Stimulated activated CD8-positive, alpha-beta memory T cell treated with anti-CD3 and anti-CD28 coated beads, Interleukin-7, amount 100 ng/mL, for 48 hours (primary cell): ENCODE data around the gene C5.
"Not testable (repeated sequence)": the region's sequence is repeated elsewhere in the genome, so short reads cannot be mapped to it uniquely, and the experiment has no call there.

Experiments
- DNase-seq, 2 donors: peaks; one replicate each; pipeline ENCODE4 v3.0.0-alpha.2; 2020; ENCODE audit warnings: low read depth in 1 of 2; ENCODE audit errors: extremely low read depth in 1 of 2

Gene C5

GRCh38 chr9:121053544-121053943 is 3.5 kb upstream of the C5 start:
- DNase-seq: no peak

- DNase-seq: no peak
Observed at GRCh38 chr9:121048618-121049017, 1.5 kb downstream of the C5 start.

- DNase-seq: no peak
Observed at GRCh38 chr9:121048175-121048574, 1.9 kb downstream of the C5 start.

GRCh38 chr9:121038804-121039203 is 11.3 kb downstream of the C5 start:
- no peak for DNase-seq

GRCh38 chr9:121038362-121038761 is 11.7 kb downstream of the C5 start:
- DNase-seq: no peak

DNA sequence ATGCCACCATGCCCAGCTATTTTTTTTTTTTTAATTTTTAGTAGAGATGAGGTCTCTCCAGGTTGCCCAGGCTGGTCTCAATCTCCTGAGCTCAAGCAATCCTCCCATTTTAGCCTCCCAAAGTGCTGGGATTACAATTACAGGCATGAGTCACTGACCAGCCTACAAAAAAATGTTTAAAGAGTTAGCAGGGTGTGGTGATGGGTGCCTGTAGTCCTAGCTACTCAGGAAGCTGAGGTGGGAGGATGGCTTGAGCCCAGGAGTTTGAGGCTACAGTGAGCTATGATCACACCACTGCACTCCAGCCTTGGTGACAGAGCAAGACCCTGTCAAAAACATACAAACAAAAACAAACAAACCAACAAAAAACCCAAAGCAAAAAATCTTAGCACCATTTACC is 14.4 kb downstream of the C5 start:
- not testable (repeated sequence) for DNase-seq

DNA sequence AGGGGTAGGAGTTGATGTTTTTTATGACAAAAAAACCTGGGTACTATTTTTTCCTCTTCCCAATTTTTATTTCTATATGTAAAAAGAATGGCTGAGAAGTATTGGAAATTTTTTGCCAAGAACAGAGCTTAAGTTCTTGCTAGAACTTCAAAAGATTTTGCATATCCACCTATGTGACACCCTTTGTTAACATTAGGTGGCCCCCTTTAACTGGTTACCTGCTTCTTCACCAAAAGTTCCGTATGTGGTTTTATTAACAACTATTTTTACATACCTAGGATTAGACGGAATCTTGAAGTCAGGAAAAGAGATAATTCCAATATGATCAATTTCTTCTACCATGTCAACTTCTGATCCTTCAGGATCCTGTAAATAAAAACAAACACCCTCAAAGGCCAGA is 15.5 kb downstream of the C5 start:
- no peak for DNase-seq

DNA sequence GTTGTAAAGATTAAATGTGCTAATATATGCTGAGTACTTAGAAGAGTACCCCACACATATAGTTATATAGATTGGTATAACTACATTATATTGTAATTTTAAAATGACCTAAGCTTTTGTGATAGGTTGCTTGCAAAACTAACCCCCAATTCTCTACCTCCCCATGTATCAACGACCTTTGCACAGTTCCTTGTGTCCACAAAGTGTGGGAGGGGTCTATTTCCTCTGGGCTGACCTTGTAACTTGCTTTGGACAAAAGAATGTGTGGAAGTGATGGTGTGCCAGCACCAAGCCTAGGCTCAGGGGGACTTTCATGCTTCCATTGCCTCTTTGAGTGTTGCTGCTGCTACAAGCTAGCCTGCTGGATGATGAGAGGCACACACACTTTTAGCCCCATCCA is 20.6 kb downstream of the C5 start:
- no peak for DNase-seq

GRCh38 chr9:121028285-121028684 is 21.8 kb downstream of the C5 start:
- not testable (repeated sequence) for DNase-seq

- no peak for DNase-seq
Observed at GRCh38 chr9:121026768-121027167, 23.3 kb downstream of the C5 start.

DNA sequence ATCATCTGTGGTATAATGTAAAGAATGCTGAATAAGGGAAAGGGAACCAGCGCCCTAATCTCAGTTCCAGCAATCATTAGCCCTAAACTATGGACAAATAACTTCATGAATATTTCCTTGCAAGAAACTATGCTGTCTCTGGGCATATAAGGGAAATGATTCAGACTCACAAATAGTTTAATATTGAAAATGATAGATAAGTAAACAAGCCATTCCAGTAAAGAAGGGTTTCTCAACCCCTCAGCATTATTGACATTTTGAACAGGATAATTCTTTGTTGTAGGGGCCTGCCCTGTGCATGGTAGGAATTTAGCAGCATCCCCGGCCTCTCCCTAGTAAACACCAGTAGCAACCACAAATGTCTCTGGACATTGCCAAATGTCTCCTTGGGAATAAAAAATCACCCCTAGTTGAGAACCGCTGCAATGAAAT is 23.8 kb downstream of the C5 start:
- DNase-seq: no peak

GRCh38 chr9:121024237-121024636 is 25.8 kb downstream of the C5 start:
- DNase-seq: no peak

DNA sequence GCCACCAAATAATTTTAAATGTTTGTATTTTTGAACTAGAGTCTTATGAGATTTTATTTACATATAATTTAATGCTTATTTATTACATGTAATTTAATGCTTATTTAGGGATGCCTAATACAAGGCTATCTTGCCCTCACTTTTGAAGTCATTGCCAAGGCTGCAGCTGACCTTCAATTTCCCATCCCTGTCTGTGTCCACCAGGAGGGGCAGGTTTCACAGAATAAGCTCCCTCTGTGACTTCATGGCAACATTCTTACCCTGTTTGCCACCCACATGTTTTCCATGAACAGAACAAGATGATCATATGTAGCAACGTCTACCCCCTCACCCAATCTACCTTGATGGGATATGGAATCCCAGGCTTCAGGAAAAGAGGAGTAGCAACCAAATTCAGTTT is 27.0 kb downstream of the C5 start:
- no peak for DNase-seq

GRCh38 chr9:121021301-121021700 is 28.8 kb downstream of the C5 start:
- no peak for DNase-seq

DNA sequence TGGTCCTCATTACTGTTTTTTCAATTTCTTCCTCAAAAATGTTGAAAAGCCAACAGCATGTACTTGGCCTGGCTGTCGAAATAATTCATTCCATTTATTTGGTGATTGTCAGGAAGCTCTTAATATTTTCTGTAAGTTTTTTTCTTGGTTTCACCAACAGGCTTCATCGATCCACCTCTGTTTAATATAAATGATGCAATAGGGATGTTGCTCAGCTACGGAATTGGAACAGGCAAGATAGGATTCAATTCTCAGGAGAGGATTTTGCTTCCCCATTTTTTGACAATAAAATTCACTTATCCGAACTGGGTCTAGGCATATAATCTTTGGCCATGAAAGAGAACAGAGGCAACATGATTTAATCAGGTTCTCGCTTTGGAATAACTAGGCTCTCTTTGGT is 30.8 kb downstream of the C5 start:
- no peak for DNase-seq

- no peak for DNase-seq
Observed at GRCh38 chr9:121013911-121014310, 36.2 kb downstream of the C5 start.

- no peak for DNase-seq
Observed at GRCh38 chr9:121009650-121010049, 40.4 kb downstream of the C5 start.

DNA sequence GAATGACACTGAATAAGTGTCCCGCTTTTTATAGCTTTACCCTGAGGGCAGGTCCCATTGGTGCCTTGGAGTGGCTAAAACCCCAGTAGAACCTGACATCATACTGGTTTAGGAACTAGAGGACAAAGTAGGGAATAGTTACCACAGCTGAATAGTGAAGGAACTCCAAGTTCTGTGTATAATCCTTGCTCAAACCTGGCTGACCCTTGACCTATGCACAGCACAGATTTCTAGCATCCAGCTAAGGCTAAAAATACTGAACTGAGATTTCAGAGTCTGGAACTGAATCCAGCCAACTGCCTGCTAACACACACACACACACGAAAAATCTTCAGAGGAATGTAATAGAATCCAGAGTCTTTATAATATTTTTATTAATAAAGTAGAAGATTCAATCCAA is 50.8 kb downstream of the C5 start:
- DNase-seq: no peak

GRCh38 chr9:120998111-120998510 is 52.0 kb downstream of the C5 start:
- DNase-seq: no peak

GRCh38 chr9:120997502-120997901 is 52.6 kb downstream of the C5 start:
- DNase-seq: no peak

GRCh38 chr9:120996409-120996808 is 53.7 kb downstream of the C5 start:
- no peak for DNase-seq

DNA sequence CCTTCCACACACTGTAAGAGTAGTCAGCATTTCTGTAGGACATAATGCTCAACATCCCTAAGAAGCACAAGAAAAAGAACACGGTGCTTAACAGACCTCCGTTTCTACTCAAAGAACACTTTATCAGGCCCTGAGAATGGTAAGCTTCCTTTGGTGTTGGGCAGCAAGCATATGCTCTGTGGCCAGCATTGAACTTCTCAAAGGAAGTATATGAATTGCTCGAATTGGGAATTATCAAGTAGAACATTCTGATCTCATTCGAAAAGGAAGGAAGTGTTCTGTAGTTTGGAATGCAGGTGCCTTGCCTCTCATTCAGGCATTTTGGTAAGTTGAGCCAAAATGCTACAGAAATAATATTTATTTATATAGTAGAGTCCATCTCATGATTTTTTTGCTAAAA is 61.0 kb downstream of the C5 start:
- DNase-seq: no peak

DNA sequence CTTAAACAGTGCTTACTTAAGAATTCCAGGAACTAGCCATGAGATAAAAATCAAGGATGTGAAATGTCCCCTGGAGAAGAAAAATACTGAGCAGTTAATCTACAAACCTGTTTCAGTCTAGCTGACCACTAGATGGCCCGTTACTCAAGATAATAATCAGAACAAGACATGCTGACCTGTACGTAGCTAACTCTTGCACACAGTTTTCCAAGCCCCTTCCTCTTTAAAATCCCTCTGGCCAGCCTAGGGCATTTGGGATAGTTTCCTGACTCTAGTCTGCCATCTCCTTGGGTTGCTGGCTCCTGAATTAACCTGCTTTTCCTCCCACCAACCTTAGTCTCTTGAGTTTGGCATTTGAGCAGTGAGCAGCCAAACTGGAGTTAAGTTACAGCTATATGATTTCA is 64.3 kb downstream of the C5 start:
- no peak for DNase-seq
